GM15510 (cell line): ENCODE data around the gene MECP2.

Experiments
- POLR2A ChIP-seq: IDR thresholded peaks from 3 replicates; pipeline ENCODE4 v1.6.1; 2011; ENCODE audit warnings: borderline replicate concordance; ENCODE audit not compliant: insufficient read length; ENCODE audit errors: extremely low read depth

The MECP2 gene

GRCh38 chrX:154013001-154013421, 84.5 kb downstream of the MECP2 start:
- TF ChIP-seq POLR2A: no peak

- TF ChIP-seq POLR2A: no peak
Observed at GRCh38 chrX:154012336-154012991, 85.1 kb downstream of the MECP2 start.

GRCh38 chrX:154011376-154012335, 85.9 kb downstream of the MECP2 start:
- TF ChIP-seq POLR2A: no peak

GRCh38 chrX:154010330-154011087, 87.0 kb downstream of the MECP2 start:
- TF ChIP-seq POLR2A: no peak

GRCh38 chrX:154008521-154008920, 89.0 kb downstream of the MECP2 start:
- TF ChIP-seq POLR2A: no peak

- no peak for TF ChIP-seq POLR2A
Observed at GRCh38 chrX:154006947-154007346, 90.6 kb downstream of the MECP2 start.

- TF ChIP-seq POLR2A: no peak
Observed at GRCh38 chrX:154004315-154004714, 93.2 kb downstream of the MECP2 start.

- TF ChIP-seq POLR2A: peak; percentile 48
Observed at GRCh38 chrX:154002215-154002719, 95.2 kb downstream of the MECP2 start.

GRCh38 chrX:154000051-154000450, 97.5 kb downstream of the MECP2 start:
- no peak for TF ChIP-seq POLR2A

- no peak for TF ChIP-seq POLR2A
Observed at GRCh38 chrX:153999359-154000037, 98.0 kb downstream of the MECP2 start.

GRCh38 chrX:153995504-153995903, 102.0 kb downstream of the MECP2 start:
- no peak for TF ChIP-seq POLR2A

GRCh38 chrX:153993978-153994377, 103.5 kb downstream of the MECP2 start:
- TF ChIP-seq POLR2A: no peak

GRCh38 chrX:153993079-153993478, 104.4 kb downstream of the MECP2 start:
- no peak for TF ChIP-seq POLR2A

GRCh38 chrX:153992180-153992579, 105.3 kb downstream of the MECP2 start:
- no peak for TF ChIP-seq POLR2A

- no peak for TF ChIP-seq POLR2A
Observed at GRCh38 chrX:153991013-153991580, 106.4 kb downstream of the MECP2 start.
